GF-D8 (cell line): ENCODE results near the gene TAF11.
"Not testable (repeated sequence)": the region's sequence is repeated elsewhere in the genome, so short reads cannot be mapped to it uniquely, and the experiment has no call there.

Experiments used
- DNase-seq: peaks from one replicate; lab custom pipeline; 2025; lab: John Stamatoyannopoulos, UW

TAF11 gene

DNA sequence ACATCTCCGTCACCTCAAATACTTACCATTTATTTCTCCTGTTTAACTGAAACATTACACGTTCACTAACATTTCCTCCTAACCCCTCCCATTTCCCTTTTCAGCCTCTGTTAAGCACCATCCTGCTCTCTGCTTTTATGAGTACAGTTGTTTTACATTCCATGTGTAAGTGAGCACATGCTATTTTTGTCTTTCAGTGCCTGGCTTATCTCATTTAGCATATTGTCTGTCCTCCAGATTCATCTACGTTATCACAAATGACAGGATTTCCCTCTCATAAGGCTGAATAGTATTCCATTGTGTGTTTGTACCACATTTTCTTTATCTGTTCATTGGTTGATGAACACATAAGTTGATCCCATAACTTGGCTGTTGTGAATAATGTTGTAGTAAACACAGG, 22.7 kb downstream of the TAF11 start:
- DNase-seq = no peak

DNA sequence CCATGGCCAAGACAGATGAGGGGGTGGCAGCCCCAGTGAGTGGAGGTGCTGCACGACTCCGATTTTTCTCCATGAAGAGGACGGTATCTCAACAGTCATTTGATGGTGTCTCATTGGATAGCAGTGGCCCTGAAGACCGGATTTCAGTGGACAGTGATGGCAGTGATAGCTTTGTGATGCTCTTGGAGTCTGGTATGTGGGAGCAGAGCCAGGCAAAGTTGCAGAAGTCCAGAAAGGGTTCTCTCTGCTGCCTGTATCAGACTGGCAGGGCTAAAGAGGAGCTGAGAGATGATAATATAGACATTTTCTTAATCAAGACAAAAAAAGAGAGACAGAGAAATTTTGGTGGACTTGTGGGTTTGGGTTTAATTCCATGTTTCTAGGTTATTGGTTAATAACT, 23.8 kb downstream of the TAF11 start:
- no peak for DNase-seq

DNA sequence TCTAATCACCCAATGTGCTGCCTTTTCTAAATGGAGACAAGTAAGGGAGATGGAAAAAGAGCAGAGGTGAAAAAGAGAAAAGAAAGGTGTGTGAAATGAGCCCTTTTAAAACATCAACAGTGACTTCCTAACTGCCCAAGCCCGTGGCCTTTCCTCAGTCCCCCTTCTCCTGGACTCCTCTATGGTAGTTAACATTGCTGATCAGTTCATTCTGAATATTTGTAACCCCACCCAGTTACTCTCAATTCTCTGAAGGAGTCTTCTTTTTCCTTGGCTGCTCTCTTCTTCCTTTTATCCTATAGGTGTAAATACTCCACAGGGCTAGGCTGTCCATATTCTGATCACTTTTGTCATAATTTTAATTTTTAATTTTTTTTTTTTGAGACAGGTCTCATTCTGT, 27.1 kb downstream of the TAF11 start:
- DNase-seq = no peak

DNA sequence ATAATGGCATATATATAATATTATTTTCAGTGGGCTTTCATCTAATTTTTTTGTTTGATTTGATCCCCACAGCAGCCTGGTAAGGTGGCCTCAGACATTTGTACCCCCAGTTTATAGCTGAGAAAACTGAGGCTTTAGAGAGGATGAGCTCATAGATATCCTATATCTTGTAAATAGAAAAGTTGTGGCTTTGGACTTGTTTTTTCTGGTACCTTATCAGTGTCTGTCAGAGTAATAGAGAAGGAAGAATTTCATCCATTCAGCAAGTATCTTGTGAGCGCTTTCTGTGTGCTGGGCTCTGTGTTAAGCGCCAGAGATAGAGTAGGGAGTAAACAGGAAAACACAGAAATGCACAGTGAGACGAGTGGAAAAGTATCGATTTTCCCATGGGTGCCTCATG, 27.9 kb downstream of the TAF11 start:
- no peak for DNase-seq

DNA sequence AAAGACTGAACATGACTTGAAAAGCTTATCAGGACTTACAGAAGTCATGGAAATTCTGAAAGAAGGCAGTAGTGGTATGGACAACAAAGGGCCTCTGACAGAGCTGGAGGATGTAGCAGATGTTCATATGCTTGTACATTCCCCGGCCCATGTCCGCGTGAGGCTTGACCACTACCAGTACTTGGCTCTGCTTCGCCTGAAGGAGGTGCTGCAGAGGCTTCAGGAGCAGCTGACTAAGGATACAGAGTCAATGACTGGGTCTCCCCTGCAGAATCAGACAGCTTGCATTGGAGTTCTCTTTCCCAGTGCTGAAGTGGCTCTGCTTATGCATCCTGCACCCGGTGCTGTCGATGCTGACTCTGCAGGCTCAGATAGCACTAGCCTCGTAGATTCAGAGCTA, 29.2 kb downstream of the TAF11 start:
- no peak for DNase-seq

DNA sequence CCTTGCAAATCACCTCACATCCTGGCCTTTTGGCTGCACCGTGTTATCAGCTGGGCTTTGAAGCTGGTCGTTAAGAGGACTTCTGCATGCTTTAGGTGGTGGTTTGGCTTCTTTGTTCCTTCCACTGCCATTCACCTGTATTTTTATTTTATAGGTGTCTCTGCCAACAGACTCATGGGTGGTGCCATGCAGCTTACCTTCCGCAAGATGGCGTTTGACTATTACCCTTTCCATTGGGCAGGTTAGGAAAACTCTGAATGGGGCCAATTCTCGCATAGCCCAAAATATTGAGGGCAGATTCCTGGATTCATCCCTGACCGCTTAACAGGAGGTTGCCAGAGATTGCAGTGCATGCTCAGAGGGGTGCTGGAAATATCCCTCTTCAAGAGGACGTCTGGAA, 32.4 kb downstream of the TAF11 start:
- no peak for DNase-seq

DNA sequence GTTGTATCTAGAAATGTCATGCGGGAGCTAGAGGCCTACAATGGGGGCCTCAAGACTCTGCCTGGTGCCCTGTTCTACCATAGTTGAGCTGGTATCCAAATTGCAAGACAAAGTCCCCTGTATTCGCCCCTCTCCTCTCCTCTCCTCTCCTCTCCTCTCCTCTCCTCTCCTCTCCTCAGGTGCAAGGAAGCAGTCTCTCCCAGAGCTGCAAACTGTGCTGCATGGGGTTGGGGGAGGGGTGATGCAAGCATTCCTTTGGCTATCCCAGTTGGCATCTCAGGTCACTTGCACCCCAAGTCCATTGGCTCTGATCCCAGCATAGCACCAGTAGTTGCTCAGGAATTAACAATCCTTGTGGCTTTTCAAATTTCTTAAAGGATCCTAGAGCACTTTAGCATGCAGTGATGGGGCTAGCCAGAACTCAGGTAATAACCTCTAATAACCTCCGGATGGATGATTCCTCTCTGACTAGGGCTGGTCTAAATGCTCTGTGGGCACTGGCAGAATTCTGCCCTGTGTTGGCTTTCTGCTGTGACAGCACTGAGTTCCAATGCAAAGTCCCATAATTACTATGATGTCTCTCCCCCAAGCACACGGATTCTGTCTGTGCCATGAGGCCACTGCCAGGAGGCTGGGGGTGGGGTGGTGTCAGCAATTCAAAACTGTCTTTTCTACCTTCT, 35.3 kb downstream of the TAF11 start:
- DNase-seq = no peak

DNA sequence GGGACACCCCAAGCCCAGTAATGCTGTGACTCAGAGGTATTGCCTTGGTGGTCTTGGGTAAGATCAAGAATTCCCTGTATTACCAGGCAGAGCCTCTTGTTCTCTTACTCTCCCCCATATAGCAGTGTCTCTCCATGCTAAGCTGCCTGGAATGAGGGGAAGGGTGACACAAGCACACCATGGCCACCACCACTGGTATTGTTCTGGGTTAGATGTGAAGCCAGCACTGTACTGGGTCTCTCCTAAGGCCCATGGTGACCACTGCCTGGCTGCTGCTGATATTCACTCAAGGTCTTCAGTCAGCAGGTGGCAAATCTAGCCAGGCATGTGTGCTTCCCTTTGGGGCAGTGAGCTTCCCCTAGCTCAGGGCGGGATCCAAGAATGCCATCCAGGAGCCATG, 36.5 kb downstream of the TAF11 start:
- DNase-seq = no peak

DNA sequence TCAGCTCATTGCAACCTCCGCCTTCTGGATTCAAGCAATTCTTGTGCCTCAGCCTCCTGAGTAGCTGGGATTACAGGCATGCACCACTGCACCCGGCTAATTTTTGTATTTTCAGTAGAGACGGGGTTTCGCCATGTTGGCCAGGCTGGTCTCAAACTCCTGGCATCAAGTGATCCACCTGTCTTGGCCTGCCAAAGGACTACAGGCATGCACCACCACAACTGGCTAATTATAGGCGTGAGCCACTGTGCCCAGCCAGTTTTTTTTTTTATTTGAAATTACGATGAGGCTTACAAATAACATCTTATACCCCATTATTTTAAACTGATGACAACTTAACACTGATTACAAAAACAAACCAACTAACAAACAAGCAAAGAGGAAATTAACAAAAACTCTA, 38.8 kb downstream of the TAF11 start:
- not testable (repeated sequence) for DNase-seq

DNA sequence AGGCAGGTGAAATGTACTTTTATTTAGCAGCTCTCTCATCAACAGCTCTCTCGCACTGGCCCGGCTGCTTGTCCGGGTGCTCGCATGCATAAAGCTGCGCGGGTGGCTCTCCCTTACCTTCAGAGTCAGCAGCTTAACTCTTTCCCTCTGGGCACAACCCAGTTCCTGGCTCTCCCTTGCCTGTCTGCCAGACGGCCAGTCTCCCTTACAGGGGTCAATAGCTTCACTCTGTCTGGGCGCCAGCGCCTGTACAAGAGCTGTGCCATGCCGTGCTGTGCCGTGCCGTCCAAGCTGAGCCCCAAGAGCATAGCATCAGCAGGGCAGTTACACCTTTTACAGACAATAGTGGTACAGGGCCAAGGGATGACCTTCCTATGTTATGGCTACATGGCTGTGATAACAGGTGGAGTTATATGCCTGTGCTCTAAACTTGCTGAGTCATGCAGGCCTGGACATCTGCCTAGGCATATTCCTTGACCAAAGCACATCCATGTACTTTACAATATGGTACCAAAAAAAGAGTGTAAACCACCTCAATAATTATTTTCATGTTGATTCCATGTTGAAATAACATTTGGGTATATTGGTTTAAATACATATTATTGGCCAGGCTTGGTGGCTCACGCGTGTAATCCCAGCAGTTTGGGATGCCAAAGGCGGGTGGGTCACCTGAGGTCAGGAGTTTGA, 48.0 kb downstream of the TAF11 start:
- DNase-seq = no peak

DNA sequence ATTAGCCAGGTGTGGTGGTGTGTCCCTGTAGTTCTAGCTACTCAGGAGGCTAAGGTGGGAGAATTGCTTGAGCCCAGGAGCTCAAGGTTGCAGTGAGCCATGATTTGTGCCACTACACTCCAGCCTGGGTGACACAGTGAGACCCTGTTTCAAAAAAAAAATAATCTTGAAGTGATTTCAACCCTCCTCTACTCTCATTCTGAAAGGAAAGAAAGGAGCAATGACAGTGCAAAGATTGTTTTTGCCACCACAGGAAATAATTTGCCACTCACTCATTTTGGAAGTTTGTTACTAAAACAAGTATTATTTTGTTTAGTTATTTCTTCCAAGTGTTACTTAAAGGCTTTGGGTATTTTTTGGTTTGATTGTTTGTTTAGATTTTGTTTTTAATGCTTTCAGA, 50.3 kb downstream of the TAF11 start:
- no peak for DNase-seq

DNA sequence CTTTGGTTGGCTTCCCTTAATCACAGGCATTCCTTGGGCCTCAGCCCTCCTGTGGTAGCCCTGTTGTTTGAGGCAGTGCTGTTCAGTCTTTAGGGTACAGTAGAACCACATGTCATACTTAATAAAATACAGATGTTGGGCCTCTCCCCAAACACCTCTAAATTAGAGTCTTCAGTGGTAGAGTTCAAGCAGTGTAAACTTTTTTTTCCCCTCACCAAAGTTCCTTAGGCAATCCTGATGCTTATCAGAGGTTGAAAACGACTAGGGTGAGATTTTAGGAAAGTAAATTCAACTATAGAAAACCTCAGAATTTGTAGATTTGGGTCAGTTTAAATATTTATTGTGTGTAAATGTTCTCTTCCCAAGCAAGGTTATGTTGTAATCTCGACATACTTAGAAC, 51.4 kb downstream of the TAF11 start:
- DNase-seq = no peak

DNA sequence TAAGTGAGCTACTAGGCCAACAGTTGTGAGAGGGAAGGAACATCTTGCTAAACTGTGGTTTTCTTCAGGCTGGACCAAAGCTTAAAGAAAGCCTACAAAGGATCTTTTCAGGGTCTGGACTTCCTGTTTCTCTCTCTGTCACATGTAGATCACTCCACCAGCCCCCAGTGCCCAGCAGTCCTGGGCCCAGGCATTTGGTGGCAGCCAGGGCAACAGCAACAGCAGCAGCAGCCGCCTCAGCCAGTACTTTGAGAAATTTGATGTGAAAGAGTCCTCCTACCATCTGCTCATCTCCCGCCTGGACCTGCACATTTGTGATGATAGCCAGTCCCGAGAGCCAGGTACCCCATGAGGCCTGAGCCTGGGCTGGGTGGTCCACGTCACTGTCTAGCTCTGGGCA, 51.8 kb downstream of the TAF11 start:
- peak; percentile 59 for DNase-seq

DNA sequence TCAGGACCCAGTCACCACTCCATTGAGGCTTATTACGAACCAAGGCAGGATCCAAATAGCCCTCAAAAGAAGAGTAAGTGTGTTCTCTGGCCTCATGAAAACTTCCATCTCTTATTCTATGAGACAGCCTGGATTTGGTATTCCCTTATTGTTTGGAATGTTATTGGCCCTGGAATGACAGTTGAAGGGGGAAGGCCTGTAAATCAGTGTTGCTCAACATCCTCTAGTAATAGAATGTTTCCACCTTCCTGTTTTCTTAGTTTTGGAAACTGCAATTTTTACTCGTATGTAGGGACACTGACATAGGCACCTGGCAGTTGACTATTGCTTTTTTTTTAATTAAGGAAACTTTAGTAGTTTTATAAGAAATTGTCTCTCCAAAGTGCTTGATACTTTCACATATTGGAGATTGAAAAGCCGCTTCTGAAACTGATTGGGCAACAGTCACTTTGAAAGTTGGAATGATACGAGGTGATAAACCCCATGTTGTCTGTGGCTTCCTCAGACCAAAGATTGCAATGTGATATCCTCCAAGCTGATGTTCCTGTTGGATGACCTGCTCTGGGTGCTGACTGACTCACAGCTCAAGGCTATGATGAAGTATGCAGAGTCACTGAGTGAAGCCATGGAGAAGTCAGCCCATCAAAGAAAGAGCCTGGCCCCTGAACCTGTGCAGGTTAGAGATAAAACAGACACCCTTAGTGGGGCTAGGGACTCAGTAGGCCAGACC, 52.9 kb downstream of the TAF11 start:
- DNase-seq = peak; percentile 72

DNA sequence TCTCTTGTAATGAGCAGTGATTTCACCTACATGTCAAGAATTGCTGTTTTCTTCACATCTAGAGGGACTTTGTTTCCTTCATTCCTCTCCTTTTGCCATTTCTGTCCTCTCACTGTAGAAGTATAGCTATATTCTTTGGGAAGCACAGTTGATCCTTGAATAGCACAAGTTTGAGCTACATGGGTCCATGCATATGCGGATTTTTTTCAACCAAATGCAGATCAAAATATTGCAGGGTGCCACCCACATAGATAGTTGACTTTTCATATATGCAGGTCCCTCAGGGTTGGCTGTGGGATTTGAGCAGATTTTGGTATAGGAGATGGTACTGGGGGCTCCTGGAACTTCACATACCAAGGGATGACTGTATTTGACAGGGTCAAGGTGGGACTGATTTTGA, 54.9 kb downstream of the TAF11 start:
- no peak for DNase-seq

DNA sequence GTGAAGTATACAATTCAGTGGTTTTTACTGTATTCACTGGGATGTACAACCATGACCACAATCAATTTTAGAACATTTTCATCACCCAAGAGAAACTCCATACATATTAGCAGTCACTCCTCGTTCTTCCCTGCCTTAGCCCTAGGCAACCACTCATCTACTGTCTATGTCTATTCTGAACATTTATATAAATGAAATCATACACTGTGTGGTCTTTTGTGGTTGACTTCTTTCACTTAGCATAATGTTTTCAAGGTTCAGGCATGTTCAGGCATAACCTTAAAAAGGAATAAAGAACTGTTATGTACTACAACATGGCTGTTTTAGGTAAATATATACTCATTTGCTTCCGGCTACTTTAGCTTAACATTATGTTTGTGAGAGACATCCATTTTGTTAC, 58.7 kb downstream of the TAF11 start:
- no peak for DNase-seq
